GM23248 (cell line): Measurements from ENCODE around the gene TIMP3. TPM values are rescaled to one million over a fixed set of nuclear protein-coding genes. Genes with fewer than 3 reads are reported as not detected.

Source experiments
- DNase-seq: peaks from one replicate; pipeline ENCODE4 v3.0.0-alpha.2; 2015
- H2AFZ ChIP-seq: fragments of 200-600 bp; sonication (generic); 2 replicates; pipeline ENCODE4 v1.6.1; 2016; ENCODE audit warnings: antibody characterized with exemption
- H3F3A ChIP-seq: fragments of 200-600 bp; sonication (generic); 2 replicates; pipeline ENCODE4 v1.6.1; 2016; ENCODE audit warnings: mild to moderate bottlenecking, antibody characterized with exemption, mixed run types; ENCODE audit not compliant: insufficient read depth
- H3K27ac ChIP-seq: fragments of 200-600 bp; sonication (generic); 2 replicates; pipeline ENCODE4 v1.5.1; 2016; ENCODE audit warnings: mild to moderate bottlenecking
- H3K27me3 ChIP-seq: fragments of 200-600 bp; sonication (generic); replicated peaks from 2 replicates; pipeline ENCODE4 v1.6.1; 2016; ENCODE audit warnings: mild to moderate bottlenecking; ENCODE audit not compliant: insufficient read depth
- H3K36me3 ChIP-seq: fragments of 200-600 bp; sonication (generic); 2 replicates; pipeline ENCODE4 v1.6.1; 2016; ENCODE audit warnings: low read depth, mild to moderate bottlenecking
- H3K4me1 ChIP-seq: fragments of 200-600 bp; sonication (generic); 2 replicates; pipeline ENCODE4 v1.6.1; 2016; ENCODE audit warnings: mild to moderate bottlenecking; ENCODE audit not compliant: insufficient read depth
- H3K4me2 ChIP-seq: fragments of 200-600 bp; sonication (generic); one replicate; pipeline ENCODE4 v1.6.1; 2016; ENCODE audit warnings: mild to moderate bottlenecking; ENCODE audit not compliant: unreplicated experiment
- H3K4me3 ChIP-seq: fragments of 200-600 bp; sonication (generic); 2 replicates; pipeline ENCODE4 v1.5.1; 2016; ENCODE audit warnings: mild to moderate bottlenecking
- H3K79me2 ChIP-seq: fragments of 200-600 bp; sonication (generic); 2 replicates; pipeline ENCODE4 v1.6.1; 2016; ENCODE audit warnings: mild to moderate bottlenecking; ENCODE audit not compliant: insufficient read depth
- H3K9ac ChIP-seq: fragments of 200-600 bp; sonication (generic); 2 replicates; pipeline ENCODE4 v1.6.1; 2016; ENCODE audit warnings: mild to moderate bottlenecking
- H3K9me2 ChIP-seq: fragments of 200-600 bp; sonication (generic); 2 replicates; pipeline ENCODE4 v1.6.1; 2016; ENCODE audit warnings: mixed run types, mild to moderate bottlenecking, moderate library complexity; ENCODE audit not compliant: insufficient read depth
- H3K9me3 ChIP-seq: fragments of 200-600 bp; sonication (generic); one replicate; pipeline ENCODE4 v1.6.1; 2017; ENCODE audit warnings: low read depth
- H4K20me1 ChIP-seq: fragments of 200-600 bp; sonication (generic); 2 replicates; pipeline ENCODE4 v1.6.0; 2016; ENCODE audit not compliant: insufficient read depth
- EZH2 ChIP-seq: fragments of 200-600 bp; sonication (generic); IDR thresholded peaks from 2 replicates; pipeline ENCODE4 v1.6.1; 2018; ENCODE audit warnings: antibody characterized with exemption, mild to moderate bottlenecking; ENCODE audit not compliant: insufficient read depth, poor library complexity, severe bottlenecking
- EZH2phosphoT487 ChIP-seq: fragments of 200-600 bp; sonication (generic); IDR thresholded peaks from 2 replicates; pipeline ENCODE4 v1.6.1; 2018; ENCODE audit warnings: antibody characterized with exemption, moderate library complexity, mild to moderate bottlenecking, low read depth; ENCODE audit not compliant: insufficient read depth
- WGBS, 2 experiments: methylation state at CpG; one replicate each; pipeline ENCODE4 v1.1.6; 2015 to 2017; ENCODE audit warnings: low lambda C conversion rate in 2 of 2, low coverage in 1 of 2; ENCODE audit errors: missing lambda C conversion rate in 2 of 2; 5-methylcytosine and 5-hydroxymethylcytosine counted together
- in situ Hi-C: fragments of 300-500 bp; cut with MboI; formaldehyde crosslinking; loops from 2 replicates; pipeline ENCODE4 v1.15.0; 2020
- polyA plus RNA-seq: library from polyadenylated mRNA; unstranded; fragments of >200 nt; fragmentation: Nextera tagmentation; extraction: Ambion mirVana; gene quantifications from 2 replicates; pipeline ENCODE4 v1.2.1, GENCODE V29; 2016
- total RNA-seq: library from RNA; depleted of rRNA; stranded (reverse); fragments of >200 nt; shearing (Covaris generic); gene quantifications from 2 replicates; pipeline ENCODE4 v1.2.3, GENCODE V29; 2014

The TIMP3 gene
- total and polyA plus RNA-seq, 2 experiments from 2014 or later: 1,254 to 1,465 TPM

GRCh38 chr22:32827049-32827602, 25.6 kb downstream of the TIMP3 start:
- Histone ChIP-seq H2AFZ (no peak overlapping the region), H3K4me3 (no peak overlapping the region), H3K4me2 (no peak overlapping the region), H3F3A (peaks cover 93% of the 10 kb centered on the region), H3K9me2 (no peaks in the 10 kb centered on the region), H3K9ac (peak overlapping the region; percentile 29; the same call in 1 of the 2 replicates), H3K9me3 (no peaks in the 10 kb centered on the region), H3K36me3 (peaks cover 35% of the 10 kb centered on the region), H3K27me3 (no peaks in the 10 kb centered on the region), H3K79me2 (peaks cover 98% of the 10 kb centered on the region), H4K20me1 (peaks cover 33% of the 10 kb centered on the region), H3K27ac (peak overlapping the region; percentile 56), H3K4me1 (0 out of 2 replicates have a peak, but pooled peaks cover 9% of the 10 kb centered on the region)
- DNase-seq: no peak
- in situ Hi-C loops: no loop called here
- TF ChIP-seq EZH2 (no peak), EZH2phosphoT487 (no peak)
- 66 to 71% methylated on average over 7 of the region's 7 CpGs for WGBS, 2 experiments

DNA sequence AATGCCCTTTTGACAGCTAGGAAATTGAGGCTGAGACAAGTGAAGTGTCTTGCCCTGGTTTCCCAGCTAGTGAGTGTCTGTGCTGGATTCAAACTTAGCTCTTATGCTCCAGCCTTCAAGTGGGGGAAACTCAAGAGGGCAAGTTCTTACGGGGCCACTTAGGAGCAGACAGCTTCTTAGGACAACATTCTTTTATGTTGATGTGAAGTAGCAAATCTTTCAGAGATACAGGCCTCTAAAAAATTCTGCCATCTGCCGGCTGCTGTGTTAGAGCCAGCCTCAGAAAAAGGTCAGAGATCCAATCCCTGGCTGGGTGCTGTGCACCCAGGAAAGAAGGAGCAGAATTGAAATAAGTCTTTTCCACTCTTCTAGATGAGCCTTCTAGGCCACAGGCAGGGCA, 26.6 kb downstream of the TIMP3 start:
- no peaks in the 10 kb centered on the region for H3K9me2 ChIP-seq
- 54 to 62% methylated on average over 2 of the region's 2 CpGs for WGBS, 2 experiments
- H3K4me2 ChIP-seq: no peak overlapping the region
- peaks cover 30% of the 10 kb centered on the region for H4K20me1 ChIP-seq
- H3K27me3 ChIP-seq: no peaks in the 10 kb centered on the region
- in situ Hi-C loops: no loop called here
- peaks cover 98% of the 10 kb centered on the region for H3K79me2 ChIP-seq
- no peak overlapping the region for H3K4me3 ChIP-seq
- no peaks in the 10 kb centered on the region for H3K9me3 ChIP-seq
- peaks cover 94% of the 10 kb centered on the region for H3F3A ChIP-seq
- no peak for TF ChIP-seq EZH2
- TF ChIP-seq EZH2phosphoT487: no peak
- H3K27ac ChIP-seq: peak overlapping the region; percentile 56
- H3K4me1 ChIP-seq: 0 out of 2 replicates have a peak, but pooled peaks cover 4% of the 10 kb centered on the region
- no peak overlapping the region for H2AFZ ChIP-seq
- H3K9ac ChIP-seq: peak overlapping the region; percentile 29; the same call in 1 of the 2 replicates
- DNase-seq: no peak
- H3K36me3 ChIP-seq: peaks cover 41% of the 10 kb centered on the region

GRCh38 chr22:32828561-32828960, 27.1 kb downstream of the TIMP3 start:
- no peaks in the 10 kb centered on the region for H3K27me3 ChIP-seq
- H3K4me3 ChIP-seq: no peak overlapping the region
- no peak for DNase-seq
- WGBS, 2 experiments: 76 to 78% methylated on average over 5 of the region's 5 CpGs
- H3K4me2 ChIP-seq: no peak overlapping the region
- no peaks in the 10 kb centered on the region for H3K9me2 ChIP-seq
- 0 out of 2 replicates have a peak, but pooled peaks cover 4% of the 10 kb centered on the region for H3K4me1 ChIP-seq
- TF ChIP-seq EZH2phosphoT487: no peak
- TF ChIP-seq EZH2: no peak
- H3F3A ChIP-seq: peaks cover 94% of the 10 kb centered on the region
- H3K27ac ChIP-seq: peak overlapping the region; percentile 56
- in situ Hi-C loops: no loop called here
- H4K20me1 ChIP-seq: peaks cover 29% of the 10 kb centered on the region
- H2AFZ ChIP-seq: no peak overlapping the region
- H3K9me3 ChIP-seq: no peaks in the 10 kb centered on the region
- H3K9ac ChIP-seq: 0 out of 2 replicates have a peak overlapping the region, but pooled peaks have one; percentile 29
- H3K79me2 ChIP-seq: peaks cover 98% of the 10 kb centered on the region
- peaks cover 45% of the 10 kb centered on the region for H3K36me3 ChIP-seq

- TF ChIP-seq EZH2phosphoT487: no peak
- TF ChIP-seq EZH2: no peak
- Histone ChIP-seq H3K9me2 (no peaks in the 10 kb centered on the region), H3K4me1 (0 out of 2 replicates have a peak, but pooled peaks cover 4% of the 10 kb centered on the region), H3K36me3 (peaks cover 50% of the 10 kb centered on the region), H3K9ac (peak overlapping the region; percentile 7; the same call in 1 of the 2 replicates), H3K9me3 (no peaks in the 10 kb centered on the region), H3F3A (peaks cover 96% of the 10 kb centered on the region), H3K27ac (peak overlapping the region; percentile 56), H3K4me3 (no peak overlapping the region), H3K4me2 (no peak overlapping the region), H3K79me2 (peaks cover 98% of the 10 kb centered on the region), H3K27me3 (no peaks in the 10 kb centered on the region), H2AFZ (no peak overlapping the region), H4K20me1 (peaks cover 29% of the 10 kb centered on the region)
- in situ Hi-C loops: no loop called here
- DNase-seq: no peak
- 54 to 55% methylated on average over 10 of the region's 10 CpGs for WGBS, 2 experiments
These were observed 27.9 kb downstream of the TIMP3 start for GRCh38 chr22:32829451-32829851.
